Measurements from ENCODE around the gene MAVS.

DNA sequence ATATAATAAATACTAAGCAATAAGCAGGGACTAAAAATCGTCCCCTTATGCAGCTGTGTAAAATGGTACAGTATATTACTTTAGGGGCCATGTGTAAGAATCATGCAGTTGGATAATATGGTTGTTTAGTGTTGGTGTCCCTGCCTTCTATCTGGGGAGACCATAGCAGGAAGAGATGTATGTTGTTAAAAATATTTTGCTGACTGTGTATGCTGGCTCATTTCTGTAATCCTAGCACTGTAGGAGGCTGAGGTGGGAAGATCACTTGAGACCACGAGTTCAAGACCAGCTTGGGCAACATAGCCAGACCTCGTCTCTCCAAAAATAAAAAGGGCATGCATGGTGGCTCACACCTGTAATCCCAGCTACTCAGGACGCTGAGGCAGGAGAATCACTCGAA is 48.2 kb downstream of the MAVS start:
- TF ChIP-seq, protein P1, sequence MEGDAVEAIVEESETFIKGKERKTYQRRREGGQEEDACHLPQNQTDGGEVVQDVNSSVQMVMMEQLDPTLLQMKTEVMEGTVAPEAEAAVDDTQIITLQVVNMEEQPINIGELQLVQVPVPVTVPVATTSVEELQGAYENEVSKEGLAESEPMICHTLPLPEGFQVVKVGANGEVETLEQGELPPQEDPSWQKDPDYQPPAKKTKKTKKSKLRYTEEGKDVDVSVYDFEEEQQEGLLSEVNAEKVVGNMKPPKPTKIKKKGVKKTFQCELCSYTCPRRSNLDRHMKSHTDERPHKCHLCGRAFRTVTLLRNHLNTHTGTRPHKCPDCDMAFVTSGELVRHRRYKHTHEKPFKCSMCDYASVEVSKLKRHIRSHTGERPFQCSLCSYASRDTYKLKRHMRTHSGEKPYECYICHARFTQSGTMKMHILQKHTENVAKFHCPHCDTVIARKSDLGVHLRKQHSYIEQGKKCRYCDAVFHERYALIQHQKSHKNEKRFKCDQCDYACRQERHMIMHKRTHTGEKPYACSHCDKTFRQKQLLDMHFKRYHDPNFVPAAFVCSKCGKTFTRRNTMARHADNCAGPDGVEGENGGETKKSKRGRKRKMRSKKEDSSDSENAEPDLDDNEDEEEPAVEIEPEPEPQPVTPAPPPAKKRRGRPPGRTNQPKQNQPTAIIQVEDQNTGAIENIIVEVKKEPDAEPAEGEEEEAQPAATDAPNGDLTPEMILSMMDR (IDR thresholded peaks at IDR 0.05) = no peak
- no peak for TF ChIP-seq POLR2A (IDR thresholded peaks at IDR 0.05)
